Liver (tissue), 3 donors: ENCODE measurements around the gene BAZ2B.

Experiments used
- CTCF ChIP-seq: fragments of 150-350 bp; IDR thresholded peaks from 2 replicates; pipeline ENCODE4 v1.5.1; 2017; ENCODE audit warnings: improper control_type of control experiment, low read depth, low read length; ENCODE audit not compliant: missing input control
- EGR1 ChIP-seq, 2 donors: IDR thresholded peaks; 2 replicates each; pipeline ENCODE4 v1.6.1; 2016 to 2018; ENCODE audit warnings: antibody characterized with exemption in 2 of 2, low read depth in 2 of 2
- JUND ChIP-seq, 2 donors: IDR thresholded peaks; 2 replicates each; pipeline ENCODE4 v1.6.1; 2016; ENCODE audit warnings: antibody characterized with exemption in 2 of 2
- MAX ChIP-seq: IDR thresholded peaks from 2 replicates; pipeline ENCODE4 v1.6.1; 2016; ENCODE audit warnings: antibody characterized with exemption
- RAD21 ChIP-seq, 2 donors: IDR thresholded peaks; 2 replicates each; pipeline ENCODE4 v1.6.1; 2016; ENCODE audit warnings: antibody characterized with exemption in 2 of 2, mild to moderate bottlenecking in 2 of 2
- REST ChIP-seq: IDR thresholded peaks from 2 replicates; pipeline ENCODE4 v1.6.1; 2016; ENCODE audit warnings: antibody characterized with exemption, mild to moderate bottlenecking
- RXRA ChIP-seq, 2 donors: IDR thresholded peaks; 2 replicates each; pipeline ENCODE4 v1.6.1; 2017 to 2018; ENCODE audit warnings: antibody characterized with exemption in 2 of 2, mild to moderate bottlenecking in 1 of 2
- TAF1 ChIP-seq: conservative IDR thresholded peaks from 2 replicates; pipeline ENCODE4 v1.6.1; 2016; ENCODE audit warnings: antibody characterized with exemption, mild to moderate bottlenecking
- YY1 ChIP-seq: IDR thresholded peaks from 2 replicates; pipeline ENCODE4 v1.6.1; 2016; ENCODE audit warnings: antibody characterized with exemption, mild to moderate bottlenecking
- ZBTB33 ChIP-seq: IDR thresholded peaks from 2 replicates; pipeline ENCODE4 v1.6.1; 2016; ENCODE audit warnings: antibody characterized with exemption
- donor health status: healthy.
- donor health status: healthy.

GRCh38 chr2:159648643-159649042, 32.3 kb upstream of the BAZ2B start:
- TF ChIP-seq CTCF (no peak), REST (no peak), YY1 (no peak), EGR1 (IDR thresholded peaks at IDR 0.05; ENCODE audit: low read depth in 2 of 2) (no peak), RAD21 (IDR thresholded peaks at IDR 0.05) (no peak), MAX (no peak), ZBTB33 (no peak), RXRA (IDR thresholded peaks at IDR 0.05) (no peak), JUND (IDR thresholded peaks at IDR 0.05) (no peak), TAF1 (no peak)
